GM10847 (cell line): ENCODE results near the gene HPD.

ENCODE experiments used
- POLR2A ChIP-seq: IDR thresholded peaks from 2 replicates; pipeline ENCODE4 v1.6.1; 2011; ENCODE audit not compliant: insufficient read length; ENCODE audit errors: extremely low read depth

HPD gene

GRCh38 chr12:121858662-121859572, at the start of gene HPD:
Gene HPD, minus strand, starts transcription at chr12:121858859. Its CDS starts 36 bp downstream, at chr12:121858823.
- no peak for TF ChIP-seq POLR2A

DNA sequence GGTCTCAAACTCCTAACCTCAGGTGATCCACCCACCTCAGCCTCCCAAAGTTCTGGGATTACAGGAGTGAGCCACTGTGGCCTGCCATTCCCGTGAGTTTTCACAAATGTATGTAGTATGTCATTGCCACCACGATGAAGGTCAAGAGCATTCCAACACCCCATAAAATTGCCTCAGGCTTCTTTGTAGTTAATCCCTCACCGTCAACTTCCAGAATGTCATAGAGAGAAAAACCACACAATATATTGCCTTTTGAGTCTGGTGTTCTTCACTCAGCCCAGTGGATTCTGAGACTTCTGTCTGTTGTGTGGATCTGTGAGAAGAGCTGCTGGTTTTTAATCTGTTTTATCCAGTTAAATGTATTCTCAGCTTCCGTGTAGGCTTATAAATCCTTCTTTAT, 47.1 kb upstream of the HPD start:
- no peak for TF ChIP-seq POLR2A

GRCh38 chr12:121903202-121903601, 44.5 kb upstream of the HPD start:
- TF ChIP-seq POLR2A, result no peak

GRCh38 chr12:121899590-121899989, 40.9 kb upstream of the HPD start:
- no peak for TF ChIP-seq POLR2A

- TF ChIP-seq POLR2A, result no peak
These were observed 39.6 kb upstream of the HPD start for GRCh38 chr12:121898287-121898686.

DNA sequence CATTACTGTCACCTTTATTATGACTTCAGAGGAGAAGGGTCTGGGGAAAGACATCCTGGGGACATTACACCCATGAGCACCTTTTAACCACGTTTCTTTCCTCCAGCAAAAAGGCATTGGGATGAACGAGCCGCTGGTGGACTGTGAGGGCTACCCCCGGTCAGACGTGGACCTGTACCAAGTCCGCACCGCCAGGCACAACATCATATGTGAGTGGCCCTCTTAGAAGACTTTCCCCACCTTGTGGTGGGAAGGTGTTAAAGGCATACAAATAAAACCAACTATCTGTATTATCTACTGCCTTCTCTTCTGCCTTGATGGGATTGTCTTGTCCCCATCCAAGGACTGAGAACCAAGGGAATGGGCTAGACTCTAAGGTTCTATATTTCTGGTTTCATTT, 36.0 kb upstream of the HPD start:
- TF ChIP-seq POLR2A, result no peak

DNA sequence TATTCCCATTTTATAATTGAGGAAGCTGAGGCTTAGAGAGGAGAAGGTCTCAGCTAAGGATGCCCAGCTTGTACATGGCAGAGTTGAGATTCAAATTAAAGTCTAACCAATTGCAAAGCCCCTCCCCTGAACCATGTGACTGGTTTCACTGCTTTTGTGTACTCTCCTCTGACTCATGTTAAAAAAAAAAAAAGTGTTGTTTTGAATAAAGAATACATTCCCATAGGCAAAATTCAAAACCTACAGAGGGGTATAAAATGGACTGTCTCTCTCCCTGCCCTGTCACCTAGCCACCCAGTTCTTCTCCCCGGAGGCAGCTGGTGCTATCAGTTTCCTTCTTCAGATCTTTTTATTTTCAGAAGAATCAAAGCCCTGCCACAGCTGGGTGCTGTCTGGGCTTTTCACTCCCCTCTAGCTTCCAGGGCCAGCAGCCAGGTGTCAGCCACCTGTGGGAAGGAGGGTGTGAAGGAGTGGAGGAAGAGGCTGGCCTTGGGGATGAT, 35.4 kb upstream of the HPD start:
- TF ChIP-seq POLR2A, result no peak

DNA sequence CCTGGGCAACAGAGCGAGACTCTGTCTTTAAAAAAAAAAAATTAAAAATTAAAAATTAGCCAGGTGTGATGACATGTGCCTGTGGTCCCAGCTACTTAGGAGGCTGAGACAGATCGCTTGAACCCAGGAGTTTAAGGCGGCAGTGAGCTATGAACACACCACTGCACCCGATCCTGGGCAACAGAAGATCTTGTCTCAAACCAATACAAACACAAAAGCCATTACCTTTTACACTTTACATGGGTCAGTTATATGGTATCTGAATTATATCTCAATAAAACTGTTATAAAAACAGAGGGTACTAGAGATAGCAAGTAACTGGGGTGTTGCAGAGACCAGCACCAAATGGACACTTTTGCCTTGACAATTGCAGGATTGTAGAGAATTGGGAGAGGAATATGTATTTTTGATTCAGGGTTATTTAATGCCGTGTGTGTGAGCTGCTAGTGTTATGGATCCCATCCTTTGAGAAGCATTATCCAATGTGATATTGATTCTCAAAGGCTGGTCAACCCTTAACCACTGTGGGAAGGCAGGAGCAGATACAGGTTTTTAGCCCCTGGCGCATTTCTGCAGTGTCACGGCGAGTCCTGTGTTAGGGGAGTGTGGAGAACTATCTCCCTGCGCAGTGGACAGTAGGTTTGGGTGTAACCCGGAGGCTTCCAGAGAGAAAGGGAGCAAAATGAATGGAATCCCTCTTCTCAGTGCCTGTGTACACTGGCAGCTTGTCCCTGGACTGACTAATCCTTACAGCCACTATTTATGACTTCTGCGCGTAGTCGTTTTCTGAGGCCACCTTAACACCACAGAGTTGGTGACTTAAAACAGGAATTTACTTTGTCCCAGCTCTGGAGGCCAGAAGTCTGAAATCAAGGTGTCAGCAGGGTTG, 34.3 kb upstream of the HPD start:
- TF ChIP-seq POLR2A, result no peak

DNA sequence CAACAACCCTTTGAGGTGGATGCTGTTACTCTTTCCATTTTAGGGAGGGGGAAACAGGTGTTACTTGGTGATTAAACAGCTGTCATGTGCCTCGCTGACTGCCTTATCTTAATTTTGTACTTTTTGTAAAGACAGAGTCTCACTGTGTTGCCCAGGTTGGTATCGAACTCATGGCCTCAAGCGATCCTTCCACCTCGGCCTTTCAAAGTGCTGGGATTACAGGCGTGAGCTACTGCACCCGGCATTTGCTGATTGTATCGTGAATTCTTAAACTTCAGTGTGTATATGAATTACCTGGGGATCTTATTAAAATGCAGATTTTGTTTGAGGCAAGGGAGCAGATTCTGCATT, 30.6 kb upstream of the HPD start:
- no peak for TF ChIP-seq POLR2A

GRCh38 chr12:121888478-121889273, 30.0 kb upstream of the HPD start, which contains the start of gene PSMD9:
Gene PSMD9, plus strand, starts transcription at chr12:121888790. Its CDS starts 67 bp downstream, at chr12:121888857.
- peak; percentile 82 for TF ChIP-seq POLR2A

DNA sequence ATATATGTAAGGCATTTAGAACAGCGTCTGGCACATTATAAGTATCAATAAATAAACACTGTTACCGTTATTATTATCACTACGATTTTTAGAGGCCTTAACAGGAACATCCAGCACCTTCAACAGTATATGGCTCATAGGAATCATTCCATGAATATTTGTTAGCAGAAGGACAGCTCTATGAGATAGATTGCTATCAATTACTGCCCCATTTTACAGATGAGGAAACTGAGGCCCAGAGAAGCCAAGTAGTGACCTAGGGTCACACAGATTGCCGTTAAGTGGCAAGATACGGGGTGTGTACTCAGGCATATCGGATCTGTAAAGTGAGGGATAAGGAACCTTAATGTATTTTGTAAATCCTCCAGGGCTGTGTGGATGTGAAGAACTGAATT, 29.4 kb upstream of the HPD start:
- no peak for TF ChIP-seq POLR2A

DNA sequence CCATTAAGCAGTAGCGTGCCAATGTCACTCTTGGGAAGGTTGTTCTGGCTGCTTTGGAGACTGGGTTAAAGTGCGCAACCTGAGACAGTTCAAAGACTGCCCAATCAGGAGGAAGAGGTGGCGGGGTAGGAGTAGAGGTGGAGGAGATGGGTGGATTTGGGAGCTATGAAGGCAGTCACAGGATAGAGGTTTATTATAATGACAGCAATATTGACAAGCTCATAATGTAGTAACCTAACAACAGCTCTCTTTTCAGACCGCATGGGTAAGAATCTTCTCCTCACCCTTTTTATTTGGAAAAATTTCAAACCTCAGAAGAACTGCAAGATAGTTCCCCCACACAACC, 24.6 kb upstream of the HPD start:
- TF ChIP-seq POLR2A, result no peak

DNA sequence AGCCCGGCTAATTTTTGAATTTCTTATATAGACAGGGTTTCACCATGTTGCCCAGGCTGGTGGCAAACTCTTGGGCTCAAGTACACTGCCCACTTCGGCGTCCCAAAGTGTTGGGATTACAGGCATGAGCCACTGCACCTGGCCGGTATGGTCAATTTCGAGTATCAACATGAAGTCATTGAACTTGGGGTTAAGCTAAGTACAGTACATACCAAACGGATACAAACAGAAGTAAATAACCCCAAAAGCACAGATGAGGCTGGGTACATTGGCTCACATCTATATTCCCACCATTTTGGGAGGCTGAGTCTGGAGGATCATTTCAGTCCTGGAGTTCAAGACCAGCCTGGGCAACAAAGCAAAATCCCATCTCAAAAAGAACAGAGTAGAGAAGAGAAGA, 16.9 kb upstream of the HPD start:
- TF ChIP-seq POLR2A, result no peak

DNA sequence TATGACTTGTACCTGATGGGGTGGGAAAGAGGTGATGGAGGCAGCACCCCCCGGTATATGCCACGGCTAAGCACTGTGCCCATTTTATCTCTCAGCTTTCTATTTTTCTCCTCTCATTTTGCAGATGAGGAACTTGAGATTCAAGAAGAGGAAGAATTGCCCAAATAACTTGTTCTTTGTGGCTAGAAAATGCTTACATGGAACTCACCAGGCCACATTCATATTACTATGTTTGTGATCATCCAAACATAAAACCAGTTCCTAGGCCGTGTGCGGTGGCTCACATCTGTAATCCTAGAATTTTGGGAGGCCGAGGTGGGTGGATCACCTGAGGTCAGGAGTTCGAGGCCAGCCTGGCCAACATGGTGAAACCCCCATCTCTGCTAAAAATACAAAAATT, 15.4 kb upstream of the HPD start:
- no peak for TF ChIP-seq POLR2A

GRCh38 chr12:121873216-121873569, 14.5 kb upstream of the HPD start:
- TF ChIP-seq POLR2A, result no peak
